Endothelial cell of umbilical vein (primary cell): Measurements from ENCODE around the gene CYP2D6.

Experiments used
- CTCF ChIP-seq, 2 donors: IDR thresholded peaks; 1 replicate in 1 of 2; 2 replicates in 1 of 2; pipeline ENCODE4 v1.5.1; 2011; ENCODE audit warnings: low read length in 2 of 2, mild to moderate bottlenecking in 2 of 2, moderate library complexity in 2 of 2, control low read depth in 1 of 2, inconsistent platforms in 1 of 2, low read depth in 1 of 2; ENCODE audit not compliant: insufficient read depth in 1 of 2; ENCODE audit errors: extremely low read depth in 1 of 2
- EZH2 ChIP-seq: IDR thresholded peaks from 2 replicates; pipeline ENCODE4 v1.6.1; 2012; ENCODE audit warnings: borderline replicate concordance, low read depth, mild to moderate bottlenecking, moderate library complexity, low read length, inconsistent platforms; ENCODE audit not compliant: severe bottlenecking
- POLR2A ChIP-seq: IDR thresholded peaks from 2 replicates; pipeline ENCODE4 v1.6.1; 2012; ENCODE audit warnings: low read depth, mild to moderate bottlenecking, control low read depth, low read length
- POLR2AphosphoS5 ChIP-seq: IDR thresholded peaks from 2 replicates; pipeline ENCODE4 v1.6.1; 2012; ENCODE audit warnings: low read depth, mild to moderate bottlenecking, control low read depth, low read length, moderate library complexity; ENCODE audit not compliant: insufficient read depth

GRCh38 chr22:42138972-42139371 is 8.4 kb upstream of the CYP2D6 start:
- no peak for TF ChIP-seq EZH2
- TF ChIP-seq CTCF (IDR thresholded peaks at IDR 0.05; ENCODE audit: extremely low read depth in 1 of 2, insufficient read depth in 1 of 2, low read depth in 1 of 2, low read length in 2 of 2), result no peak
- no peak for TF ChIP-seq POLR2A
- no peak for TF ChIP-seq POLR2AphosphoS5
